K562 (cell line): Measurements from ENCODE around the gene SDF4. TPM values are rescaled to one million over a fixed set of nuclear protein-coding genes. Genes with fewer than 3 reads are reported as not detected.

Source experiments
- ATF3 ChIP-seq, 2 experiments: fragments of 450-650 bp in 1 of 2; sonication (generic) in 1 of 2; formaldehyde crosslinking in 1 of 2; IDR thresholded peaks in 1 of 2; conservative IDR thresholded peaks in 1 of 2; 2 replicates each; pipeline versions ENCODE4 v1.6.1 to v1.8.1; 2016 to 2023; ENCODE audit warnings: mild to moderate bottlenecking in 2 of 2, moderate library complexity in 2 of 2, inconsistent platforms in 1 of 2, missing genetic modification reagents in 1 of 2
- E2F1 ChIP-seq: sonication (generic); formaldehyde crosslinking; IDR thresholded peaks from 2 replicates; pipeline ENCODE4 v1.8.1; 2023; ENCODE audit warnings: mild to moderate bottlenecking, missing genetic modification reagents, moderate library complexity
- OTX1 ChIP-seq: fragments of 450-650 bp; formaldehyde crosslinking; IDR thresholded peaks from 2 replicates; pipeline ENCODE4 v1.4.0; 2022; ENCODE audit warnings: mild to moderate bottlenecking
- POU5F1 ChIP-seq: fragments of 150-350 bp; IDR thresholded peaks from 2 replicates; pipeline ENCODE4 v1.6.1; 2014; ENCODE audit warnings: borderline replicate concordance, low read length, low read depth, mild to moderate bottlenecking; ENCODE audit not compliant: partially characterized antibody
- PTRF ChIP-seq: fragments of 450-650 bp; IDR thresholded peaks from 2 replicates; pipeline ENCODE4 v1.6.1; 2016; ENCODE audit warnings: mild to moderate bottlenecking, missing genetic modification characterization, missing compliant biosample characterization
- RBM17 ChIP-seq: fragments of 200-400 bp; formaldehyde crosslinking; IDR thresholded peaks from 2 replicates; pipeline ENCODE4 v1.6.1; 2017; ENCODE audit warnings: low read depth, mild to moderate bottlenecking, low read length, borderline replicate concordance
- REST ChIP-seq, 2 experiments: fragments of 450-650 bp; formaldehyde crosslinking in 1 of 2; IDR thresholded peaks; 2 replicates each; pipeline versions ENCODE4 v1.4.0 to v1.6.1; 2014 to 2020; ENCODE audit warnings: mild to moderate bottlenecking in 2 of 2, borderline replicate concordance in 1 of 2, low read depth in 1 of 2
- SP2 ChIP-seq: IDR thresholded peaks from 2 replicates; pipeline ENCODE4 v1.6.1; 2011; ENCODE audit warnings: mild to moderate bottlenecking, low read depth, low read length, moderate library complexity; ENCODE audit not compliant: poor library complexity, severe bottlenecking; ENCODE audit errors: extremely low read depth
- SRF ChIP-seq, 2 experiments: fragments of 250-450, 450-650 bp in 1 of 2; sonication (Bioruptor Pico) in 1 of 2; sonication (generic) in 1 of 2; formaldehyde crosslinking; IDR thresholded peaks; 2 replicates each; pipeline versions ENCODE4 v1.5.0 to v1.5.1; 2020 to 2022; ENCODE audit warnings: mild to moderate bottlenecking in 1 of 2, missing genetic modification reagents in 1 of 2
- TCF7L2 ChIP-seq: fragments of 150-350 bp; IDR thresholded peaks from 2 replicates; pipeline ENCODE4 v1.6.1; 2016; ENCODE audit warnings: low read depth, mild to moderate bottlenecking, low read length, moderate library complexity
- XRCC4 ChIP-seq: IDR thresholded peaks from one replicate; pipeline ENCODE4 v1.6.1; 2011; ENCODE audit not compliant: insufficient read depth, insufficient read length; ENCODE audit errors: extremely low read depth
- ZC3H11A ChIP-seq: IDR thresholded peaks from 2 replicates; pipeline ENCODE4 v1.6.1; 2012; ENCODE audit warnings: low read depth, low read length, improper control_type of control experiment
- ZNF395 ChIP-seq: fragments of 200-800 bp; sonication (Bioruptor generic); IDR thresholded peaks from 2 replicates; pipeline ENCODE4 v1.6.1; 2017; ENCODE audit warnings: missing genetic modification characterization, missing compliant biosample characterization
- ZNF695 ChIP-seq: fragments of 450-650 bp; formaldehyde crosslinking; IDR thresholded peaks from 2 replicates; pipeline ENCODE4 v1.4.0; 2020; ENCODE audit warnings: mild to moderate bottlenecking, moderate library complexity
- polyA plus RNA-seq, 8 experiments: library from polyadenylated mRNA; depleted of rRNA in 4 of 8; stranded (reverse) in 5 of 8; unstranded in 3 of 8; fragments of >200 nt; fragmentation: Nextera tagmentation in 2 of 8; fragmentation: Illumina TruSeq in 1 of 8; extraction: Ambion mirVana in 2 of 8; extraction: Trizol in 1 of 8; gene quantifications; 2 replicates each; pipeline versions ENCODE4 v1.2.1 to v1.2.3, GENCODE V29; 2011 to 2014; ENCODE audit warnings: inconsistent platforms in 1 of 8, missing spikeins in 1 of 8
- total RNA-seq, 7 experiments: library from RNA; depleted of rRNA in 6 of 7; stranded (reverse); fragments of >200 nt in 6 of 7; fragmentation: Illumina TruSeq in 2 of 7; extraction: Trizol in 2 of 7; gene quantifications; 2 replicates each; pipeline versions ENCODE4 v1.2.1 to v1.2.3, GENCODE V29; 2011 to 2021; ENCODE audit warnings: low replicate concordance in 1 of 7

SDF4 gene
- total and polyA plus RNA-seq, 9 of the 15 experiments (the other 6 are each of a cell fraction or from before 2014, with no cell fraction given): 0.35 to 160 (median 65.2) TPM

GRCh38 chr1:1273512-1274298 is 41.9 kb upstream of the SDF4 start, which contains the start of gene UBE2J2 (continued):
- TF ChIP-seq REST (IDR thresholded peaks at IDR 0.05; ENCODE audit: borderline replicate concordance): no peak
- TF ChIP-seq REST (CRISPR knock-in tag; IDR thresholded peaks at IDR 0.05; ENCODE audit: low read depth): no peak
- peak; percentile 97 for TF ChIP-seq SP2
- TF ChIP-seq POU5F1: no peak
- TF ChIP-seq XRCC4: no peak
- no peak for TF ChIP-seq ATF3 (IDR thresholded peaks at IDR 0.05)
- TF ChIP-seq ATF3 (CRISPR knock-in tag; conservative IDR thresholded peaks at IDR 0.05): no peak
- no peak for TF ChIP-seq RBM17
- no peak for TF ChIP-seq ZNF695 (CRISPR knock-in tag)
- no peak for TF ChIP-seq OTX1 (CRISPR knock-in tag)
- TF ChIP-seq SRF (CRISPR knock-in tag; IDR thresholded peaks at IDR 0.05): no peak
- no peak for TF ChIP-seq ZC3H11A
- TF ChIP-seq TCF7L2: no peak
- TF ChIP-seq PTRF (tag): no peak
- no peak for TF ChIP-seq ZNF395 (CRISPR knock-in tag)
- TF ChIP-seq E2F1: peak; percentile 19; the same call in 1 of the 2 replicates
